ENCODE measurements around the gene NYNRIN. TPM values are rescaled to one million over a fixed set of nuclear protein-coding genes. Genes with fewer than 3 reads are reported as not detected.

The NYNRIN gene
- total RNA-seq, 1 experiment from 2014 or later: 16.6 TPM

DNA sequence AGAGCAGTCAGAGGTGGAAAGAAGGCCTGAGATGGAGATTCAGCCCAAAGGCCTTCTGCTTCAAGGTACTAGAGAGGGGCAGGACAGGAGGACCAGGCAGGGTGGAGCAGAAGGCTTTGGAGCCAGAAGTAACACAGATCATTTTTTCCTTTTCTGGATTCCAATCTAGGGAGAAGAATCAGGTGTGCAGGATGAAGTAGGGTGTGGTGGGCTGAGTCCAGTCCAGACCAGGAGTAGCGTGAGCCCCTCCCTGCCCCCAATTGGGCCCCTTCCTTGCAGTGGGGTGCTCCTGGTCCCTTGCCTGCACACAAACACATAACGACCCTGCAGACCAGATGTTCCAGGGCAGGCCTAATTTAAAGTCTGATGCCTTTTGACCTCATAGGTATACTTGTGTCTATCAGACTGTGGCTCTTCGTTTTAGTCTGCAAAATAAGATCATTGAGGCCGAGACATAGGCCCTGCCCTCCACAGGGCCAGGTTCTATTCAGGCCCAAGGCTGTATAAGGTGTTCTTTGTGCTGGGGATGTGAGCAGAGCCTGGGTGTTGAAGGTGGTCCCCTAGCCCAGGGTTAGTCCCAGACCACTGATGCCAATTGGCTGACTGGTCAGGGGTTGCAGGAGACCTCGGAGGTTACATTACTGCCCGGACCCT, 1.0 kb upstream of the NYNRIN start:
- H3K27ac Mint-ChIP-seq: no peak overlapping the region
- POLR2A ChIA-PET: interaction anchor here (0.6 to 2.0 kb wide), 2 partner anchors 15 to 29 kb away, joined by 4 to 7 read pairs; no protein-coding TSS in a partner anchor
- CTCF ChIA-PET: interaction anchor here (1.1 to 4.3 kb wide), 6 partner anchors 8 to 64 kb away, joined by 3 to 66 read pairs (median 22); partner anchors contain the start of genes ADCY4, CBLN3 and KHNYN

GRCh38 chr14:24398293-24398652, 530 bp upstream of the NYNRIN start:
- TF ChIP-seq, protein P1, sequence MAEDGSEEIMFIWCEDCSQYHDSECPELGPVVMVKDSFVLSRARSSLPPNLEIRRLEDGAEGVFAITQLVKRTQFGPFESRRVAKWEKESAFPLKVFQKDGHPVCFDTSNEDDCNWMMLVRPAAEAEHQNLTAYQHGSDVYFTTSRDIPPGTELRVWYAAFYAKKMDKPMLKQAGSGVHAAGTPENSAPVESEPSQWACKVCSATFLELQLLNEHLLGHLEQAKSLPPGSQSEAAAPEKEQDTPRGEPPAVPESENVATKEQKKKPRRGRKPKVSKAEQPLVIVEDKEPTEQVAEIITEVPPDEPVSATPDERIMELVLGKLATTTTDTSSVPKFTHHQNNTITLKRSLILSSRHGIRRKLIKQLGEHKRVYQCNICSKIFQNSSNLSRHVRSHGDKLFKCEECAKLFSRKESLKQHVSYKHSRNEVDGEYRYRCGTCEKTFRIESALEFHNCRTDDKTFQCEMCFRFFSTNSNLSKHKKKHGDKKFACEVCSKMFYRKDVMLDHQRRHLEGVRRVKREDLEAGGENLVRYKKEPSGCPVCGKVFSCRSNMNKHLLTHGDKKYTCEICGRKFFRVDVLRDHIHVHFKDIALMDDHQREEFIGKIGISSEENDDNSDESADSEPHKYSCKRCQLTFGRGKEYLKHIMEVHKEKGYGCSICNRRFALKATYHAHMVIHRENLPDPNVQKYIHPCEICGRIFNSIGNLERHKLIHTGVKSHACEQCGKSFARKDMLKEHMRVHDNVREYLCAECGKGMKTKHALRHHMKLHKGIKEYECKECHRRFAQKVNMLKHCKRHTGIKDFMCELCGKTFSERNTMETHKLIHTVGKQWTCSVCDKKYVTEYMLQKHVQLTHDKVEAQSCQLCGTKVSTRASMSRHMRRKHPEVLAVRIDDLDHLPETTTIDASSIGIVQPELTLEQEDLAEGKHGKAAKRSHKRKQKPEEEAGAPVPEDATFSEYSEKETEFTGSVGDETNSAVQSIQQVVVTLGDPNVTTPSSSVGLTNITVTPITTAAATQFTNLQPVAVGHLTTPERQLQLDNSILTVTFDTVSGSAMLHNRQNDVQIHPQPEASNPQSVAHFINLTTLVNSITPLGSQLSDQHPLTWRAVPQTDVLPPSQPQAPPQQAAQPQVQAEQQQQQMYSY (CRISPR knock-in tag; IDR thresholded peaks at IDR 0.05): peak; percentile 97
- no peak for TF ChIP-seq ZNF263 (CRISPR knock-in tag; IDR thresholded peaks at IDR 0.05; ENCODE audit: low read depth)
- ChIA-PET POLR2A (interaction anchor here (0.6 to 2.0 kb wide), 5 partner anchors 15 to 155 kb away, joined by 3 to 7 read pairs (median 4); no protein-coding TSS in a partner anchor), CTCF (interaction anchor here (0.8 to 4.3 kb wide), 16 partner anchors 9 to 379 kb away, joined by 3 to 66 read pairs (median 6); partner anchors contain the start of genes ADCY4, CBLN3, CIDEB and KHNYN)
- Mint-ChIP-seq H3K4me3 (peak overlapping the region; percentile 83), H3K9me3 (no peaks in the 10 kb centered on the region), H3K27me3 (ENCODE audit: low read depth) (peaks cover 14% of the 10 kb centered on the region), H3K27ac (no peak overlapping the region), H3K4me1 (peaks cover 48% of the 10 kb centered on the region), H3K36me3 (no peaks in the 10 kb centered on the region)
- DNase-seq (ENCODE audit: low spot score): peak; percentile 64
- peak; percentile 56 for ATAC-seq

More for the DNA sequence above, 1.0 kb upstream of the NYNRIN start:
- H3K27me3 Mint-ChIP-seq (ENCODE audit: low read depth): peaks cover 14% of the 10 kb centered on the region
- DNase-seq (ENCODE audit: low spot score): no peak
- no peaks in the 10 kb centered on the region for H3K9me3 Mint-ChIP-seq
- H3K4me1 Mint-ChIP-seq: peaks cover 45% of the 10 kb centered on the region
- H3K36me3 Mint-ChIP-seq: no peaks in the 10 kb centered on the region
- peak overlapping the region; percentile 83 for H3K4me3 Mint-ChIP-seq
- TF ChIP-seq, protein P1 (CRISPR knock-in tag; IDR thresholded peaks at IDR 0.05): no peak
- no peak for TF ChIP-seq NFE2L1 (CRISPR knock-in tag; IDR thresholded peaks at IDR 0.05)
- no peak for TF ChIP-seq ZNF317 (CRISPR knock-in tag; IDR thresholded peaks at IDR 0.05; ENCODE audit: borderline replicate concordance, low read depth)
- no peak for TF ChIP-seq ZNF671 (CRISPR knock-in tag; IDR thresholded peaks at IDR 0.05)
- no peak for TF ChIP-seq PRRX2 (CRISPR knock-in tag; IDR thresholded peaks at IDR 0.05)
- no peak for TF ChIP-seq EMX1 (CRISPR knock-in tag; IDR thresholded peaks at IDR 0.05)
- no peak for TF ChIP-seq FOXJ3 (CRISPR knock-in tag; IDR thresholded peaks at IDR 0.05; ENCODE audit: borderline replicate concordance)
- TF ChIP-seq OVOL2 (CRISPR knock-in tag; IDR thresholded peaks at IDR 0.05; ENCODE audit: borderline replicate concordance): no peak
- no peak for TF ChIP-seq SP1 (CRISPR knock-in tag; conservative IDR thresholded peaks at IDR 0.05)
- TF ChIP-seq ZNF138 (CRISPR knock-in tag; conservative IDR thresholded peaks at IDR 0.05): no peak
- TF ChIP-seq SMAD3 (CRISPR knock-in tag; IDR thresholded peaks at IDR 0.05; ENCODE audit: borderline replicate concordance): no peak
- TF ChIP-seq NFATC4 (CRISPR knock-in tag; IDR thresholded peaks at IDR 0.05): no peak
- TF ChIP-seq, protein P2, sequence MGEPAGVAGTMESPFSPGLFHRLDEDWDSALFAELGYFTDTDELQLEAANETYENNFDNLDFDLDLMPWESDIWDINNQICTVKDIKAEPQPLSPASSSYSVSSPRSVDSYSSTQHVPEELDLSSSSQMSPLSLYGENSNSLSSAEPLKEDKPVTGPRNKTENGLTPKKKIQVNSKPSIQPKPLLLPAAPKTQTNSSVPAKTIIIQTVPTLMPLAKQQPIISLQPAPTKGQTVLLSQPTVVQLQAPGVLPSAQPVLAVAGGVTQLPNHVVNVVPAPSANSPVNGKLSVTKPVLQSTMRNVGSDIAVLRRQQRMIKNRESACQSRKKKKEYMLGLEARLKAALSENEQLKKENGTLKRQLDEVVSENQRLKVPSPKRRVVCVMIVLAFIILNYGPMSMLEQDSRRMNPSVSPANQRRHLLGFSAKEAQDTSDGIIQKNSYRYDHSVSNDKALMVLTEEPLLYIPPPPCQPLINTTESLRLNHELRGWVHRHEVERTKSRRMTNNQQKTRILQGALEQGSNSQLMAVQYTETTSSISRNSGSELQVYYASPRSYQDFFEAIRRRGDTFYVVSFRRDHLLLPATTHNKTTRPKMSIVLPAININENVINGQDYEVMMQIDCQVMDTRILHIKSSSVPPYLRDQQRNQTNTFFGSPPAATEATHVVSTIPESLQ (CRISPR knock-in tag; IDR thresholded peaks at IDR 0.05): no peak
- TF ChIP-seq CREB1 (CRISPR knock-in tag; IDR thresholded peaks at IDR 0.05): no peak
- no peak for TF ChIP-seq JAZF1 (CRISPR knock-in tag; IDR thresholded peaks at IDR 0.05)
- TF ChIP-seq CDX4 (CRISPR knock-in tag; IDR thresholded peaks at IDR 0.05; ENCODE audit: borderline replicate concordance): no peak
- TF ChIP-seq MAX (CRISPR knock-in tag; IDR thresholded peaks at IDR 0.05): no peak
- TF ChIP-seq ZNF121 (CRISPR knock-in tag; IDR thresholded peaks at IDR 0.05): no peak
- TF ChIP-seq MXD4 (CRISPR knock-in tag; IDR thresholded peaks at IDR 0.05; ENCODE audit: borderline replicate concordance): no peak
- TF ChIP-seq ESRRA (CRISPR knock-in tag; IDR thresholded peaks at IDR 0.05; ENCODE audit: borderline replicate concordance): no peak
- ATAC-seq: peak; percentile 4; the same call in 1 of the 2 replicates

Measured in WTC11 (cell line).